Osteoblast (primary cell): Measurements from ENCODE around the gene C22orf31. TPM values are rescaled to one million over a fixed set of nuclear protein-coding genes. Genes with fewer than 3 reads are reported as not detected.

Experiments
- DNase-seq: peaks from one replicate; pipeline ENCODE4 v3.0.0; 2011; ENCODE audit warnings: low spot score, mixed read lengths; ENCODE audit not compliant: insufficient read length; ENCODE audit errors: missing footprints
- H2AFZ ChIP-seq: 2 replicates; pipeline ENCODE4 v1.6.0; 2011; ENCODE audit warnings: mild to moderate bottlenecking, low read length
- H3K27ac ChIP-seq: 2 replicates; pipeline ENCODE4 v1.5.1; 2011; ENCODE audit warnings: mild to moderate bottlenecking, low read depth, low read length, moderate library complexity
- H3K27me3 ChIP-seq: 2 replicates; pipeline ENCODE4 v1.6.0; 2012; ENCODE audit warnings: mild to moderate bottlenecking, control low read depth, inconsistent platforms, low read length, moderate library complexity; ENCODE audit not compliant: insufficient read depth
- H3K36me3 ChIP-seq: 2 replicates; pipeline ENCODE4 v1.5.1; 2011; ENCODE audit warnings: mild to moderate bottlenecking, low read length, control low read depth, moderate library complexity; ENCODE audit not compliant: insufficient read depth
- H3K4me1 ChIP-seq: 2 replicates; pipeline ENCODE4 v1.5.1; 2011; ENCODE audit warnings: mild to moderate bottlenecking, low read length, control low read depth, moderate library complexity; ENCODE audit not compliant: insufficient read depth
- H3K4me2 ChIP-seq: 2 replicates; pipeline ENCODE4 v1.6.0; 2011; ENCODE audit warnings: mild to moderate bottlenecking, low read length; ENCODE audit not compliant: insufficient read depth
- H3K4me3 ChIP-seq: fragments of 200-600 bp; sonication (generic); 3 replicates; pipeline ENCODE4 v1.5.1; 2012; ENCODE audit warnings: mild to moderate bottlenecking, low read length, inconsistent platforms; ENCODE audit not compliant: insufficient read depth
- H3K79me2 ChIP-seq: 2 replicates; pipeline ENCODE4 v1.6.0; 2012; ENCODE audit warnings: mild to moderate bottlenecking, low read length, control low read depth, inconsistent platforms; ENCODE audit not compliant: insufficient read depth
- H3K9me3 ChIP-seq: 2 replicates; pipeline ENCODE4 v1.5.1; 2011; ENCODE audit warnings: low read depth, low read length, control low read depth
- H4K20me1 ChIP-seq: 2 replicates; pipeline ENCODE4 v1.6.0; 2012; ENCODE audit warnings: mild to moderate bottlenecking, low read length, control low read depth; ENCODE audit not compliant: insufficient read depth
- CTCF ChIP-seq: IDR thresholded peaks from 2 replicates; pipeline ENCODE4 v1.5.1; 2011; ENCODE audit warnings: mild to moderate bottlenecking, low read depth, low read length, moderate library complexity; ENCODE audit errors: extremely low read depth
- total RNA-seq: library from RNA; depleted of rRNA; stranded (reverse); fragments of >200 nt; gene quantifications from 2 replicates; pipeline ENCODE4 v1.2.3, GENCODE V29; 2012

Gene C22orf31
- total RNA-seq, 1 donor = not detected

GRCh38 chr22:29106839-29107238 is 45.2 kb upstream of the C22orf31 start:
- Histone ChIP-seq H3K4me3 (no peak overlapping the region), H3K27me3 (no peaks in the 10 kb centered on the region), H3K27ac (no peak overlapping the region), H3K79me2 (no peaks in the 10 kb centered on the region), H2AFZ (no peak overlapping the region), H3K9me3 (no peaks in the 10 kb centered on the region), H3K4me1 (no peaks in the 10 kb centered on the region), H3K36me3 (no peaks in the 10 kb centered on the region), H3K4me2 (no peak overlapping the region), H4K20me1 (no peaks in the 10 kb centered on the region)
- no peak for TF ChIP-seq CTCF
- DNase-seq = no peak

GRCh38 chr22:29105468-29105867 is 43.8 kb upstream of the C22orf31 start:
- Histone ChIP-seq H3K79me2 (no peaks in the 10 kb centered on the region), H3K36me3 (no peaks in the 10 kb centered on the region), H3K27me3 (no peaks in the 10 kb centered on the region), H3K4me2 (no peak overlapping the region), H3K4me3 (no peak overlapping the region), H3K4me1 (no peaks in the 10 kb centered on the region), H3K27ac (no peak overlapping the region), H4K20me1 (no peaks in the 10 kb centered on the region), H2AFZ (no peak overlapping the region), H3K9me3 (no peaks in the 10 kb centered on the region)
- TF ChIP-seq CTCF = no peak
- no peak for DNase-seq

- Histone ChIP-seq H2AFZ (no peak overlapping the region), H3K9me3 (no peaks in the 10 kb centered on the region), H3K27ac (no peak overlapping the region), H3K36me3 (no peaks in the 10 kb centered on the region), H3K4me3 (no peak overlapping the region), H3K79me2 (no peaks in the 10 kb centered on the region), H3K27me3 (no peaks in the 10 kb centered on the region), H4K20me1 (no peaks in the 10 kb centered on the region), H3K4me1 (no peaks in the 10 kb centered on the region), H3K4me2 (no peak overlapping the region)
- DNase-seq = no peak
- no peak for TF ChIP-seq CTCF
Measured at GRCh38 chr22:29103121-29103520, 41.5 kb upstream of the C22orf31 start.

- DNase-seq = no peak
- H3K79me2 ChIP-seq = no peaks in the 10 kb centered on the region
- no peaks in the 10 kb centered on the region for H3K27me3 ChIP-seq
- H3K4me2 ChIP-seq = no peak overlapping the region
- H3K27ac ChIP-seq = no peak overlapping the region
- H3K4me3 ChIP-seq = no peak overlapping the region
- H3K36me3 ChIP-seq = no peaks in the 10 kb centered on the region
- H3K4me1 ChIP-seq = no peaks in the 10 kb centered on the region
- H4K20me1 ChIP-seq = no peaks in the 10 kb centered on the region
- H3K9me3 ChIP-seq = no peaks in the 10 kb centered on the region
- no peak overlapping the region for H2AFZ ChIP-seq
- no peak for TF ChIP-seq CTCF
Measured at GRCh38 chr22:29102300-29102699, 40.7 kb upstream of the C22orf31 start.
